Measurements from ENCODE around the gene OTOL1.
A peak's percentile ranks its signal among the peaks of the same experiment; 100 is the strongest.

OTOL1 gene

DNA sequence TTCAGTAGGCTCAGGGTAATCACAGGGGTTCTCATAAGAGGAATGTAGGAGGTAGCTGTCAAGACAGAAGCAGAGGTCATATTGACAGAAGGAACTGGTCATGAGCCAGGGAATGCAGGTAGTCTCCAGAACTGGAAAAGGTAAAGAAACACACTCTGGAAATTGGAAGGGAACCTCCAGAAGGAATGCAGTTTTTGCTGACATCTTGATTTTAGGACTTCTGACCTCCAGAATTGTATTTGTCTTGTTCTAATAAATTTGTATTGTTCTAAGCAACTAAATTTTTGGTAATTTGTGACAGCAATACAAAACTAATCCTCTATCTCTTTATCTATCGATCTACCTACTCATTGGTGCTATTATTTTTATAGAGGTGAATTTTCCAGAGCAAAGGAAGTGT, 49.2 kb downstream of the OTOL1 start:
- no peak for DNase-seq

DNA sequence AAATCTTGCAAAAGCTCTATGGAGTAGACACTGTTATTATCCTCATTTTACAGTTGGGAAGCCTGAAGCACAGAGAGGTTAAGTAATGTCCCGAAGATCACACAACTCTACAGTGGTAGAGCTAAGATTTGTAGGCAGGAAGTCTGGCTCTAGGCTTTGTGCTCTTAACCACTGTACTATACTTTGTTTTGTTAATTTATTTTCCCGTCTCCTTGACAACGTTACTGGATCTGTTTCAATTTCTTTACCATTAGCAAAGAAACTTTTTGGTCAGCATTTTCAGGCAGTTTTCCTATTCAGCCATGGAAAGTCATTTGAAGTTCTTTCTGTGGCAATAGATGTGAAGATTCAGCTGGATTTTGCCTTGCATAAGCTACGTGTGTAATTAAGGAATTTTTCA, 51.7 kb downstream of the OTOL1 start:
- no peak for DNase-seq

DNA sequence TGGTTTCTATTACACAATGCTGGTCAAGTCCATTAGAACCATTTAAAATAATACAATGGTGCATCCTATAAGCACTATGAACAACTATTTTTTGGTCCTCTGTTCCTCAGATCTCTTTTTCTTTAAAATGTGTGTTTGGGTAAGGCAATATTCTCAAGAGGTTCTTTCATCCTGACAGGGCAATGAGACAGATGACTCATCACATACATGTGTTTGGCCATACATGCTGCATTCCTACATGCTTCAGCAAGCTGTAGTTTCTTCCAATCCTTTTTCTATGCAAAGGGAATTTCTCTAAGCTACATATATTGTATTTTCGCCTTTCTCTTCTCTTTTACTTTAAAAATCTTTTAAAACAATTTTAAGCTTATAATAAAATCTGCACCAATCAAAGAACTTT, 52.7 kb downstream of the OTOL1 start:
- peak; percentile 21 for DNase-seq

DNA sequence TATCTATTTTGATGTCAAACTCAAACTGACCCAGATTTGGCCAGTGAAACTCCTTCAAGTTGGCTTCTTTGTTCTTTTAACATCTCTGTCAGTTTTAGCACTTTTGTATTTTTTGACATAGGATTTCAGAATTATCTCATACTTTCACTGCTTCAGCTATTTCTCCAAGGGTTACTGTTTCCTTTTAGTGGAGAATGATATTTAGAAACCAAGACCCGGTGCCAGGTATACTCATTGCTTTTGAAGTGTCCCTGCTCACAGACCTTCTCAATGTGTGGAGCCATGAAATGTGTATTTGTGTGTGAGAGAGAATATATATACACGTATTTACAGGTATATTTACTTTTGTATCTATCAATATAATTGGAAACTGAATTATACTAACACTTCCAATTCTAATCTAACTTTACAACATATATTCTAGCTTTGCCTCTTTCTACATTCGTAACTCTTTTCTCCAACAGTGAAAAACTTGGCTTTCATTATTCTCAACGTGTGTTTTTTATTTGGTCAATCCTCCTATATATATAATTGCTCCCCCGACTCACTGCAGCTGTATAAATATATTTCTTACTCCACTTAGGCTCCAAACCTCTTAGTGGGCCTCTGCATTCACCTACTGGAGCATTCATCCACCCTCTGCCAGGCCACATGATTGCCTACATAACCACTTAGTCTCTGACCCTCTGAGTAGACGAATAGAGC, 54.0 kb downstream of the OTOL1 start:
- no peak for DNase-seq

DNA sequence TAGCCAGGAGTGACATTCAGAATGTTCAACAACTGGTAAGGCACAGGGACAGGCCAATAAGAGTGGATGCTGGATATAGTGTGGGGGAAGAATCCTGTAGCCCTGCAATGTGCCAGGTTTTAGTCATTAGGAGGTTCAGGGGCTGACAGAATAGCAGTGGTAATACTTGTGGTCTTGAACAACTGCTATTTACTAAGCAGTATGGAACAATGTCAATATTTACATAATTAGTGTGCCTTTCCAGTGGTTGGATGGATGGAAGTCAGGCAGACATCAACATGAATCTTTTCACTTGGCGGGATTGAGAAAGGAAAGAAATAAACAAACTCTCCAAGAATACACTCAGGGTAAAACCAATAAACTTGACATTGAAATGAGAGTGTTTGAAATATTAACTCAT, 55.1 kb downstream of the OTOL1 start:
- DNase-seq, result no peak

DNA sequence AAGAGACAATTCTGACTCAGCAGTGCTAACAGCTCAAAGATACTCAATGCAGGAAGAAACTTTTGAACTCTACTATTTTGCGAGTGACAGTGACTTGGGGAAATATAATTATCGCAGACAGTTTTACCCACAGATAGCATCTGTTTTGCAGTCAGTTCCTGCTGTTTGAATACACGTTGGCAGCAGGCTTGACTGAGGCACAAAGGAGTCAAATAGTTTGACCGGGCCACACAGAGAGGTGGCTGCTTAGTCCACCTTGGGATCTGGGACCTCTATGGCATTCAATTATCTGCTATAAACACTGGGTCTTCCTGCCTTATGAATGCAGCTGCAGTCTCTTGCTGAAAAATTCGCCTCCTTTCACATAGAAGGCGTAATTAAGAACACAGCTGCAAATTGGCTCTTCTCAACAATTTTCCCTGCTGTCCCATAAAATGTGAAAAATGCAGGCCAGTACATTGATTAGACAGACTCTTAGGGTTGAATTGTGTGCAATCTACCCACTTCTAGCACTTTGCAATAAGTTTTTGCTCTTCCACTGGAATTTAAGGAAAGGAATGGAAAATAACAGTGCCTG, 56.5 kb downstream of the OTOL1 start:
- no peak for DNase-seq
